ENCODE results near the gene ARHGAP5.

ARHGAP5 gene

GRCh38 chr14:32206552-32206951 is 129.4 kb downstream of the ARHGAP5 start:
- DNase-seq (ENCODE audit: low read depth in 1 of 2, low spot score in 1 of 2): no peak

GRCh38 chr14:32208490-32208889 is 131.4 kb downstream of the ARHGAP5 start:
- DNase-seq (ENCODE audit: low read depth in 1 of 2, low spot score in 1 of 2): no peak
